Transverse colon (tissue), 4 donors: ENCODE measurements around the gene ABHD17A. TPM values are rescaled to one million over a fixed set of nuclear protein-coding genes. Genes with fewer than 3 reads are reported as not detected.

Source experiments
- DNase-seq: peaks from one replicate; pipeline ENCODE4 v3.0.0-alpha.2; 2019
- H3K27ac ChIP-seq, 4 donors: fragments of 200-600 bp; sonication (generic); 2 replicates each; pipeline ENCODE4 v1.5.1; 2016 to 2018; ENCODE audit warnings: inconsistent platforms in 4 of 4
- H3K27me3 ChIP-seq: fragments of 200-600 bp; sonication (generic); 2 replicates; pipeline ENCODE4 v1.5.1; 2017; ENCODE audit warnings: inconsistent platforms
- H3K36me3 ChIP-seq, 4 donors: fragments of 200-600 bp; sonication (generic); 2 replicates each; pipeline ENCODE4 v1.5.1; 2017 to 2019; ENCODE audit warnings: inconsistent platforms in 4 of 4
- H3K4me1 ChIP-seq, 4 donors: fragments of 200-600 bp; sonication (generic); 2 replicates each; pipeline ENCODE4 v1.5.1; 2017 to 2020; ENCODE audit warnings: inconsistent platforms in 4 of 4
- H3K4me3 ChIP-seq, 4 donors: fragments of 200-600 bp; sonication (generic); 1 replicate in 1 of 4; 2 replicates in 3 of 4; pipeline versions ENCODE4 v1.5.1 to v1.6.1; 2017 to 2019; ENCODE audit warnings: inconsistent platforms in 4 of 4
- H3K9me3 ChIP-seq, 2 donors: fragments of 200-600 bp; sonication (generic); 2 replicates each; pipeline ENCODE4 v1.5.1; 2017 to 2019; ENCODE audit warnings: inconsistent platforms in 2 of 2
- CTCF ChIP-seq, 5 experiments: fragments of 200-600 bp in 3 of 5; fragments of 450-650 bp in 2 of 5; sonication (generic) in 3 of 5; IDR thresholded peaks; 1 replicate in 2 of 5; 2 replicates in 3 of 5; pipeline ENCODE4 v1.5.1; 2016 to 2017; ENCODE audit warnings: antibody characterized with exemption in 5 of 5, inconsistent platforms in 3 of 5, mild to moderate bottlenecking in 2 of 5, moderate library complexity in 1 of 5
- EP300 ChIP-seq: sonication (generic); formaldehyde crosslinking; IDR thresholded peaks from one replicate; pipeline ENCODE4 v1.6.1; 2017; ENCODE audit warnings: antibody characterized with exemption, low read depth
- POLR2A ChIP-seq: fragments of 450-650 bp; IDR thresholded peaks from one replicate; pipeline ENCODE4 v1.6.1; 2016; ENCODE audit warnings: antibody characterized with exemption, mild to moderate bottlenecking, moderate library complexity
- POLR2AphosphoS5 ChIP-seq, 3 donors: sonication (generic); formaldehyde crosslinking; IDR thresholded peaks; one replicate each; pipeline ENCODE4 v1.6.1; 2016; ENCODE audit warnings: antibody characterized with exemption in 3 of 3
- WGBS, 2 donors: methylation state at CpG; one replicate each; pipeline ENCODE4 v1.1.5; 2018; ENCODE audit warnings: low coverage in 1 of 2; 5-methylcytosine and 5-hydroxymethylcytosine counted together
- in situ Hi-C, 4 donors: fragments of 200-750 bp; cut with MboI; loops; one replicate each; pipeline versions ENCODE4 v1.15.0 to v1.15.1; 2017; ENCODE audit warnings: low sequenced_read_pairs in 3 of 4, low pct_ligation_motif_present in 1 of 4, low pct_unique_long_range_greater_than_20kb in 1 of 4
- intact Hi-C: fragments of 100-400 bp; cut with DNase I; formaldehyde crosslinking; loops from one replicate; pipeline ENCODE4 v1.15.1; 2023; ENCODE audit warnings: low total_unique reads
- total RNA-seq, 4 donors: library from RNA; depleted of rRNA; stranded (reverse); fragments of >200 nt; gene quantifications; one replicate each; pipeline ENCODE4 v1.1.0, GENCODE V29; 2016

The ABHD17A gene
- total RNA-seq, 4 donors from 2014 or later = 90.0 to 179 (median 140) TPM

- Histone ChIP-seq H3K36me3 (peaks cover 0 to 33% (median 10%) of the 10 kb centered on the region in 4 donors), H3K27me3 (no peaks in the 10 kb centered on the region), H3K4me3 (no peak overlapping the region), H3K27ac (no peak overlapping the region), H3K9me3 (no peaks in the 10 kb centered on the region), H3K4me1 (no peaks in the 10 kb centered on the region)
- DNase-seq = no peak
- intact Hi-C loops = no loop called here
- WGBS, 2 donors = 96 to 100% methylated on average over 2 to 18 of the region's 28 CpGs
- in situ Hi-C loops = no loop called here
- TF ChIP-seq POLR2AphosphoS5 (IDR thresholded peaks at IDR 0.05) (no peak), POLR2A (no peak), CTCF (IDR thresholded peaks at IDR 0.05) (no peak), EP300 (no peak)
These were observed 33.7 kb upstream of the ABHD17A start for GRCh38 chr19:1918975-1919374.

GRCh38 chr19:1917926-1918325 is 32.6 kb upstream of the ABHD17A start:
- TF ChIP-seq EP300 (no peak), POLR2AphosphoS5 (IDR thresholded peaks at IDR 0.05) (no peak), POLR2A (no peak), CTCF (IDR thresholded peaks at IDR 0.05) (no peak)
- Histone ChIP-seq H3K27ac (no peak overlapping the region), H3K36me3 (peaks cover 0 to 29% (median 12%) of the 10 kb centered on the region in 4 donors), H3K27me3 (no peaks in the 10 kb centered on the region), H3K4me3 (no peak overlapping the region), H3K9me3 (no peaks in the 10 kb centered on the region), H3K4me1 (no peaks in the 10 kb centered on the region)
- DNase-seq = no peak
- intact Hi-C loops (no loop called here), in situ Hi-C loops (no loop called here)
- WGBS, 2 donors = 93% methylated on average over 25 of the region's 25 CpGs; no CpG with 5 or more reads in 1 of the 2 donors

- H3K27ac ChIP-seq = no peak overlapping the region
- H3K4me3 ChIP-seq = no peak overlapping the region
- H3K27me3 ChIP-seq = no peaks in the 10 kb centered on the region
- H3K36me3 ChIP-seq = peaks cover 0 to 33% (median 15%) of the 10 kb centered on the region in 4 donors
- 78 to 84% methylated on average over 6 to 17 of the region's 17 CpGs for WGBS, 2 donors
- no peaks in the 10 kb centered on the region for H3K9me3 ChIP-seq
- H3K4me1 ChIP-seq = peaks cover 0 to 4% (median 1%) of the 10 kb centered on the region in 4 donors
- TF ChIP-seq CTCF (IDR thresholded peaks at IDR 0.05) (no peak), POLR2A (no peak), EP300 (no peak), POLR2AphosphoS5 (IDR thresholded peaks at IDR 0.05) (no peak)
- intact Hi-C loops = no loop called here
- DNase-seq = no peak
- in situ Hi-C loops = no loop called here
These were observed 31.9 kb upstream of the ABHD17A start for GRCh38 chr19:1917146-1917545.

- Histone ChIP-seq H3K36me3 (peaks cover 0 to 21% (median 8%) of the 10 kb centered on the region in 4 donors), H3K4me1 (peaks cover 3 to 12% (median 6%) of the 10 kb centered on the region in 4 donors), H3K4me3 (no peak overlapping the region), H3K27ac (no peak overlapping the region), H3K9me3 (no peaks in the 10 kb centered on the region), H3K27me3 (no peaks in the 10 kb centered on the region)
- intact Hi-C loops = no loop called here
- 91% methylated on average over 23 of the region's 23 CpGs; no CpG with 5 or more reads in 1 of the 2 donors for WGBS, 2 donors
- DNase-seq = no peak
- in situ Hi-C loops = no loop called here
- TF ChIP-seq POLR2AphosphoS5 (IDR thresholded peaks at IDR 0.05) (no peak), EP300 (no peak), CTCF (IDR thresholded peaks at IDR 0.05) (no peak), POLR2A (no peak)
These were observed 29.6 kb upstream of the ABHD17A start for GRCh38 chr19:1914826-1915341.
